Smooth muscle cell (in vitro differentiated cells): ENCODE measurements around the gene LIFR. TPM values are rescaled to one million over a fixed set of nuclear protein-coding genes. Genes with fewer than 3 reads are reported as not detected.
"Not testable (repeated sequence)": the region's sequence is repeated elsewhere in the genome, so short reads cannot be mapped to it uniquely, and the experiment has no call there.

Experiments
- DNase-seq: peaks from one replicate; lab custom pipeline; 2025; ENCODE audit not compliant: unreplicated experiment; lab: John Stamatoyannopoulos, UW
- H2AFZ ChIP-seq: fragments of 200-600 bp; sonication (generic); 2 replicates; pipeline ENCODE4 v1.6.0; 2016; ENCODE audit warnings: antibody characterized with exemption, low read depth, mild to moderate bottlenecking
- H3F3A ChIP-seq: fragments of 200-600 bp; sonication (generic); 2 replicates; pipeline ENCODE4 v1.6.0; 2017; ENCODE audit warnings: antibody characterized with exemption, low read depth
- H3K27ac ChIP-seq: fragments of 200-600 bp; sonication (generic); 2 replicates; pipeline ENCODE4 v1.5.1; 2016; ENCODE audit warnings: low read depth, mild to moderate bottlenecking
- H3K27me3 ChIP-seq: fragments of 200-600 bp; sonication (generic); 2 replicates; pipeline ENCODE4 v1.6.1; 2016; ENCODE audit warnings: low read depth, mild to moderate bottlenecking
- H3K36me3 ChIP-seq: fragments of 200-600 bp; sonication (generic); 2 replicates; pipeline ENCODE4 v1.5.1; 2016; ENCODE audit warnings: low read depth
- H3K4me1 ChIP-seq: fragments of 200-600 bp; sonication (generic); 2 replicates; pipeline ENCODE4 v1.5.1; 2016; ENCODE audit warnings: low read depth
- H3K4me2 ChIP-seq: fragments of 200-600 bp; sonication (generic); 2 replicates; pipeline ENCODE4 v1.6.0; 2016; ENCODE audit warnings: mild to moderate bottlenecking
- H3K4me3 ChIP-seq: fragments of 200-600 bp; sonication (generic); 2 replicates; pipeline ENCODE4 v1.5.1; 2016; ENCODE audit warnings: mild to moderate bottlenecking
- H3K79me2 ChIP-seq: fragments of 200-600 bp; sonication (generic); 2 replicates; pipeline ENCODE4 v1.6.0; 2016; ENCODE audit warnings: low read depth, mild to moderate bottlenecking
- H3K9ac ChIP-seq: fragments of 200-600 bp; sonication (generic); 2 replicates; pipeline ENCODE4 v1.6.0; 2016; ENCODE audit warnings: low read depth
- H3K9me3 ChIP-seq: fragments of 200-600 bp; sonication (generic); replicated peaks from 2 replicates; pipeline ENCODE4 v1.5.1; 2016; ENCODE audit warnings: low read depth
- H4K20me1 ChIP-seq: fragments of 200-600 bp; sonication (generic); 2 replicates; pipeline ENCODE4 v1.6.0; 2016; ENCODE audit warnings: low read depth
- WGBS: methylation state at CpG from one replicate; pipeline ENCODE4 v1.1.7; 2016; ENCODE audit warnings: low lambda C conversion rate; 5-methylcytosine and 5-hydroxymethylcytosine counted together
- polyA plus RNA-seq: library from polyadenylated mRNA; unstranded; fragments of >200 nt; fragmentation: Nextera tagmentation; extraction: Ambion mirVana; gene quantifications from 2 replicates; pipeline ENCODE4 v1.2.1, GENCODE V29; 2016
- total RNA-seq: library from RNA; depleted of rRNA; stranded (reverse); fragments of >200 nt; gene quantifications from 2 replicates; pipeline ENCODE4 v1.2.3, GENCODE V29; 2014
- TF ChIP-seq, protein P1 (sequence below): fragments of 200-600 bp; sonication (generic); IDR thresholded peaks from 2 replicates; pipeline ENCODE4 v1.5.1; 2017; ENCODE audit warnings: borderline replicate concordance, mild to moderate bottlenecking, antibody characterized with exemption; ENCODE audit not compliant: insufficient read depth, poor library complexity, severe bottlenecking

Gene LIFR
- total and polyA plus RNA-seq, 2 experiments from 2014 or later, result 14.3 to 29.2 TPM

DNA sequence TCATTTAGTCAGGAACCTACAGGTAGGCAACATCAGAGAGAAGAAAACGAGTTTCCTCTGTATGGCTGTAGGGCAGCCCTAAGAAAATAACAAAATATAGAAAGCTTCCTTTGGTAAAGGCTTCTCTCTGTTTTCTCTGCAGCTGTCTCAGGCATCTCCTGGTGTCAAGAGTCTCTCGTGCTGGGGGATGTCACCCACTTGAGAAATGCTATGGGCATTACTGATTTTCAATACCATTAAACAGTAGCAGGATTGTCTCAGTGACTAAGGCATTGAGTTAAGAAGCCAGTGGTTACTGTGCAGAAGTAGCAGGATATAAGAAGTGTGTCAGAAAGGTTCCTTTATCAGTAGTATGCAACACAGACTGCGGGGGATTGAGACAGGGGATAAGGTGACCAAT, 32.4 kb downstream of the LIFR start:
- Histone ChIP-seq H3K27me3 (no peaks in the 10 kb centered on the region), H4K20me1 (no peaks in the 10 kb centered on the region), H3K9me3 (no peaks in the 10 kb centered on the region), H3K4me2 (no peak overlapping the region), H3K4me3 (no peak overlapping the region), H3K79me2 (no peaks in the 10 kb centered on the region), H3K36me3 (no peaks in the 10 kb centered on the region), H2AFZ (no peak overlapping the region), H3K4me1 (no peaks in the 10 kb centered on the region), H3K27ac (no peak overlapping the region), H3F3A (no peaks in the 10 kb centered on the region), H3K9ac (no peak overlapping the region)
- DNase-seq, result no peak
- 68% methylated on average over 3 of the region's 3 CpGs for WGBS
- TF ChIP-seq, protein P1, sequence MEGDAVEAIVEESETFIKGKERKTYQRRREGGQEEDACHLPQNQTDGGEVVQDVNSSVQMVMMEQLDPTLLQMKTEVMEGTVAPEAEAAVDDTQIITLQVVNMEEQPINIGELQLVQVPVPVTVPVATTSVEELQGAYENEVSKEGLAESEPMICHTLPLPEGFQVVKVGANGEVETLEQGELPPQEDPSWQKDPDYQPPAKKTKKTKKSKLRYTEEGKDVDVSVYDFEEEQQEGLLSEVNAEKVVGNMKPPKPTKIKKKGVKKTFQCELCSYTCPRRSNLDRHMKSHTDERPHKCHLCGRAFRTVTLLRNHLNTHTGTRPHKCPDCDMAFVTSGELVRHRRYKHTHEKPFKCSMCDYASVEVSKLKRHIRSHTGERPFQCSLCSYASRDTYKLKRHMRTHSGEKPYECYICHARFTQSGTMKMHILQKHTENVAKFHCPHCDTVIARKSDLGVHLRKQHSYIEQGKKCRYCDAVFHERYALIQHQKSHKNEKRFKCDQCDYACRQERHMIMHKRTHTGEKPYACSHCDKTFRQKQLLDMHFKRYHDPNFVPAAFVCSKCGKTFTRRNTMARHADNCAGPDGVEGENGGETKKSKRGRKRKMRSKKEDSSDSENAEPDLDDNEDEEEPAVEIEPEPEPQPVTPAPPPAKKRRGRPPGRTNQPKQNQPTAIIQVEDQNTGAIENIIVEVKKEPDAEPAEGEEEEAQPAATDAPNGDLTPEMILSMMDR, result no peak

DNA sequence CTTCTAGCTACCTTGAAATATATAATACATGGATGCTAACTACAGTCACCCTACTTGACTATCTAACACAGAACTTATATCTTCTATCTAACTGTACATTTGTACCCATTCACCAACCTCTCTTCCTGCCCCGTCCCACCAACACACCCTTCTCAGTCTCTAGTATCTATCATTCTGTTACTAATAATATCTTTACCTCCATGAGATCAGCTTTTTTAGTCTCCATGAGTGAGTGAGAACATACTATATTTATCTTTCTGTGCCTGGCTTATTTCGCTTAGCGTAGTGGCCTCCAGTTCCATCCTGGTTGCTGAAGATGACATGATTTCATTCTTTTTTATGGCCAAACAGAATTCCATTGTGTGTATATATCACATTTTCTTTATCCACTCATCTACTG, 37.0 kb downstream of the LIFR start:
- Histone ChIP-seq H3K9ac (no peak overlapping the region), H3F3A (no peaks in the 10 kb centered on the region), H3K4me2 (no peak overlapping the region), H2AFZ (no peak overlapping the region), H3K4me1 (no peaks in the 10 kb centered on the region), H3K27me3 (no peaks in the 10 kb centered on the region), H3K9me3 (no peaks in the 10 kb centered on the region), H3K79me2 (no peaks in the 10 kb centered on the region), H4K20me1 (no peaks in the 10 kb centered on the region), H3K4me3 (no peak overlapping the region), H3K36me3 (no peaks in the 10 kb centered on the region), H3K27ac (no peak overlapping the region)
- whole genome bisulfite sequencing, result 97% methylated on average over 3 of the region's 3 CpGs
- DNase-seq, result no peak
- TF ChIP-seq, protein P1, result no peak

DNA sequence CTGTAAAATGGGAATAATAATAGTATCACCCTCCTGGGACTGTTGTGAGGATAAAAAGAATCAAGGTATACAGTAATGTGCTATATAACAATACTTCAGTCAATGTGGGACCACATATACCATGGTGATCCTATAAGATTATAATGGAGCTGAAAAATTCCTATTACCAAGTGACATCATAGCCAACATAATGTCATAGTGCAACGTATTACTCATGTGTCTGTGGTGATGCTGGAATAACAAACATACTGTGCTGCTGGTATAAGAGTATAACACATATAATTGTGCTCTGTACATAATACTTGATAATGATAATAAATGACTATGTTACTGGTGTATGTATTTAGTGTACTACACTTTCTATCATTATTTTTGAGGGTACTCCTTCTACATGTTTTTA, 38.1 kb downstream of the LIFR start:
- no peaks in the 10 kb centered on the region for H4K20me1 ChIP-seq
- 93% methylated on average over 1 of the region's 1 CpG for WGBS
- TF ChIP-seq, protein P1, result no peak
- H3K36me3 ChIP-seq, result no peaks in the 10 kb centered on the region
- no peaks in the 10 kb centered on the region for H3K27me3 ChIP-seq
- H3K4me1 ChIP-seq, result no peaks in the 10 kb centered on the region
- no peak overlapping the region for H2AFZ ChIP-seq
- H3K9ac ChIP-seq, result no peak overlapping the region
- H3K79me2 ChIP-seq, result peaks cover 3% of the 10 kb centered on the region
- DNase-seq, result no peak
- H3K4me3 ChIP-seq, result no peak overlapping the region
- H3K27ac ChIP-seq, result no peak overlapping the region
- H3K9me3 ChIP-seq, result no peaks in the 10 kb centered on the region
- no peaks in the 10 kb centered on the region for H3F3A ChIP-seq
- no peak overlapping the region for H3K4me2 ChIP-seq

DNA sequence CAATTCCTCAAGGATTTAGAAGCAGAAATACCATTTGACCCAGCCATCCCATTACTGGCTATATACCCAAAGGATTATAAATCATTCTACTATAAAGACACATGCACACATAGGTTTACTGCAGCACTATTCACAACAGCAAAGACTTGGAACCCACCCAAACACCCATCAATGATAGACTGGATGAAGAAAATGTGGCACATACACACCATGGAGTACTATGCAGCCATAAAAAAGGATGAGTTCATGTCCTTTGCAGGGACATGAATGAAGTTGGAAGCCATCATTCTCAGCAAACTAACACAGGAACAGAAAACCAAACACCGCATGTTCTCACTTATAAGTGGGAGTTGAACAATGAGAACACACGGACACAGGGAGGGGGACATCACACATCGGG, 39.8 kb downstream of the LIFR start:
- H2AFZ ChIP-seq, H3K9me3 ChIP-seq, H3K4me2 ChIP-seq, H3K79me2 ChIP-seq, H3K9ac ChIP-seq, H3F3A ChIP-seq, DNase-seq, H3K27ac ChIP-seq, H4K20me1 ChIP-seq, H3K4me1 ChIP-seq, H3K27me3 ChIP-seq, H3K36me3 ChIP-seq, H3K4me3 ChIP-seq: not testable (repeated sequence)
- WGBS, result 100% methylated on average over 3 of the region's 3 CpGs
